Mammary epithelial cell (primary cell): ENCODE results near the gene NHLRC2.

Experiments
- CTCF ChIP-seq, 2 donors: IDR thresholded peaks in 1 of 2; conservative IDR thresholded peaks in 1 of 2; 2 replicates each; pipeline ENCODE4 v1.5.1; 2011 to 2012; ENCODE audit warnings: inconsistent platforms in 2 of 2, low read length in 2 of 2, mild to moderate bottlenecking in 2 of 2, control low read depth in 1 of 2, low read depth in 1 of 2; ENCODE audit not compliant: insufficient read depth in 1 of 2; ENCODE audit errors: extremely low read depth in 1 of 2
- EZH2 ChIP-seq: IDR thresholded peaks from 2 replicates; pipeline ENCODE4 v1.6.1; 2012; ENCODE audit warnings: low read length, inconsistent platforms, borderline replicate concordance

GRCh38 chr10:113894581-113894980 is 40.1 kb downstream of the NHLRC2 start:
- TF ChIP-seq CTCF (conservative IDR thresholded peaks at IDR 0.05 in 1 of 2, IDR thresholded peaks at IDR 0.05 in 1 of 2; ENCODE audit: extremely low read depth in 1 of 2, insufficient read depth in 1 of 2, low read depth in 1 of 2, low read length in 2 of 2) (no peak), EZH2 (no peak)
